ENCODE results near the gene SNX25. TPM values are rescaled to one million over a fixed set of nuclear protein-coding genes. Genes with fewer than 3 reads are reported as not detected.

The SNX25 gene
- total RNA-seq, 2 donors from 2014 or later: 13.3 to 30.6 TPM

DNA sequence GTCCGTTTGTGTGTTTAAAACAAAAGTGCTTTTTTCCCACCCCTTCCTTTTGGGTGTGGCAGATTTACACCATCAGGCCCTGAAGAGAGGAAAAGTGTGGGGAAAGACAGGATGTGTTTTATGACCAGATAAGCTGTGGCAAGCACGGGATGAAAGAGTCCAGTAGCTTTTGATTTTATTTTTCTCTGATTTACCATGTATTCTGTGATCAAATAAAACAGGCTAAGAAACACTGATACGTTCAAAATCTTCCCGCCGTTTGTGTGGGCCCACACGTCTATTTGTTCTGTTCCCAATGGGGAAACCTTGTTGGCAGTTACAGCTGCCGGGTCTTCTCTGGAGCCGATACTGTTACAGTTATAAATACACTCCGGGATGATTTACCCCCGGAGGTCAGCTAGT lies 175.5 kb downstream of the SNX25 start:
- TF ChIP-seq, protein P1, sequence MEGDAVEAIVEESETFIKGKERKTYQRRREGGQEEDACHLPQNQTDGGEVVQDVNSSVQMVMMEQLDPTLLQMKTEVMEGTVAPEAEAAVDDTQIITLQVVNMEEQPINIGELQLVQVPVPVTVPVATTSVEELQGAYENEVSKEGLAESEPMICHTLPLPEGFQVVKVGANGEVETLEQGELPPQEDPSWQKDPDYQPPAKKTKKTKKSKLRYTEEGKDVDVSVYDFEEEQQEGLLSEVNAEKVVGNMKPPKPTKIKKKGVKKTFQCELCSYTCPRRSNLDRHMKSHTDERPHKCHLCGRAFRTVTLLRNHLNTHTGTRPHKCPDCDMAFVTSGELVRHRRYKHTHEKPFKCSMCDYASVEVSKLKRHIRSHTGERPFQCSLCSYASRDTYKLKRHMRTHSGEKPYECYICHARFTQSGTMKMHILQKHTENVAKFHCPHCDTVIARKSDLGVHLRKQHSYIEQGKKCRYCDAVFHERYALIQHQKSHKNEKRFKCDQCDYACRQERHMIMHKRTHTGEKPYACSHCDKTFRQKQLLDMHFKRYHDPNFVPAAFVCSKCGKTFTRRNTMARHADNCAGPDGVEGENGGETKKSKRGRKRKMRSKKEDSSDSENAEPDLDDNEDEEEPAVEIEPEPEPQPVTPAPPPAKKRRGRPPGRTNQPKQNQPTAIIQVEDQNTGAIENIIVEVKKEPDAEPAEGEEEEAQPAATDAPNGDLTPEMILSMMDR (IDR thresholded peaks at IDR 0.05): no peak
- H3K36me3 ChIP-seq: no peaks in the 10 kb centered on the region
- no peak overlapping the region for H3K27ac ChIP-seq
- no peak overlapping the region for H3K4me3 ChIP-seq
- no peak overlapping the region for H3K9ac ChIP-seq (ENCODE audit: low read depth in 2 of 2, low read length in 2 of 2)
- H3K4me1 ChIP-seq: no peaks in the 10 kb centered on the region
- no peaks in the 10 kb centered on the region for H3K27me3 ChIP-seq
- intact Hi-C loops (cut with DNase I): no loop called here
- peak; percentile 32 for DNase-seq
- no peaks in the 10 kb centered on the region for H3K9me3 ChIP-seq

DNA sequence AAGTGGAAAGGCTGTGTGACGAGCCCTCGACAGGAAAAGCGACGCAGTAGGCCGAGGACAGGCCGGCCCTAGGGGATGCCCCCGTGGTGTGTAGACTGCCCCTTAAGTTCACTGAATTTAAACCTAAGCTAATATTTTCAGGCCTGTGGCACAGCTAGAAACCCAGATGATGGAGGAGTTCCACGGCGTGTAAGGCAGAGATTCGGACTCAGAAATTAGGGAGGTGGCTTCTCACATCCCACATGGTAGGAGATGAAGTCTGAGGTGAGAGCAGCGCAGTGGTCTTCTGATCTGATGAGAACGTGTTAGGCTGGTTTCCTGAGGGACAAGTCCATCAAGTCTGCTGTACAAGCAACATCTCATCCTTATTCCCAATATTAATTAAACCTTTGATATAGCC lies 178.6 kb downstream of the SNX25 start:
- Histone ChIP-seq H3K27ac (no peak overlapping the region), H3K36me3 (no peaks in the 10 kb centered on the region), H3K27me3 (no peaks in the 10 kb centered on the region), H3K4me1 (no peaks in the 10 kb centered on the region), H3K4me3 (no peak overlapping the region), H3K9ac (ENCODE audit: low read depth in 2 of 2, low read length in 2 of 2) (no peak overlapping the region), H3K9me3 (no peaks in the 10 kb centered on the region)
- intact Hi-C loops (cut with DNase I): no loop called here
- DNase-seq: no peak
- TF ChIP-seq, protein P1 (IDR thresholded peaks at IDR 0.05): no peak

DNA sequence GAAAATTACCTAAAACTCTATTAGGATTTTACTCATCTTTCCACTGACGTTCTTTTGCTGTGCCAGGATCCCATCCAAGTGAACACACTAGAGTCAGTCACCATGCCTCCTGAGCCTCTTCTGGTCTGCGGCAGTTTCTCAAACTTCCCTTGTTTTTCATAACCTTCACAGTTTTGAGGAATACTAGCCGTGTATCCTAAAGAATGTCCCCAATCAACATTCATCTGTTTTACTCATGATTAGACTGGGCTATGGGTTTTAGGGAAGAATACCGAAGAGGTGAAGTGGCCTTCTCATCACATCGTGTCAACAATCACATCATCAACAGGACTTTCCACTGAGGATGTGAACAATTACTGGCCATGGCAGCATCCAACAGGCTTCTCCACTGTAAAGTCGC lies 181.5 kb downstream of the SNX25 start:
- no peaks in the 10 kb centered on the region for H3K27me3 ChIP-seq
- no peak for DNase-seq
- no peaks in the 10 kb centered on the region for H3K4me1 ChIP-seq
- H3K36me3 ChIP-seq: no peaks in the 10 kb centered on the region
- intact Hi-C loops (cut with DNase I): loop anchor here (10.0 kb wide), 1 partner anchor 186 kb away; the partner anchor contains the start of genes CFAP97 and SNX25
- H3K4me3 ChIP-seq: no peak overlapping the region
- TF ChIP-seq, protein P1 (IDR thresholded peaks at IDR 0.05): no peak
- no peak overlapping the region for H3K27ac ChIP-seq
- no peaks in the 10 kb centered on the region for H3K9me3 ChIP-seq
- H3K9ac ChIP-seq (ENCODE audit: low read depth in 2 of 2, low read length in 2 of 2): no peak overlapping the region

DNA sequence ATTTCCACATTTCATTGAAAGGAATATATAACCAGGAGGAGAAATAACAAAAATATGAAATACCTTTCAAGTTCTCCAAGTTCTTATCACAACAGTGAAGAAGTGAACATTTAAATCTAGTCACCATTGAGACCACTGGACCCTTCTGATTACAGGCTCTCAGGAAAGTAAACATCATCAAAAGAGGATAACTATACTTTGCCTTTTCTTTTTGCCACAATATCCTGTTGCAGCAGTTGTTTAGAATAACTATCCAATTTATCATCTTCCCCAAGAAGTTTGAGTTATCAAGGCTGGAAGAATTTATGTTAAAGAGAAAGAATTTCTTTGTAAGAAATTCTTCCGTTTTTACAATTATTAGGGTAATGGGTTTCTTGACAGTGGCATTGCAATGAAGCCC lies 182.8 kb downstream of the SNX25 start:
- Histone ChIP-seq H3K36me3 (no peaks in the 10 kb centered on the region), H3K9ac (ENCODE audit: low read depth in 2 of 2, low read length in 2 of 2) (no peak overlapping the region), H3K4me3 (no peak overlapping the region), H3K9me3 (no peaks in the 10 kb centered on the region), H3K27me3 (no peaks in the 10 kb centered on the region), H3K4me1 (no peaks in the 10 kb centered on the region), H3K27ac (no peak overlapping the region)
- TF ChIP-seq, protein P1 (IDR thresholded peaks at IDR 0.05): no peak
- no peak for DNase-seq
- intact Hi-C loops (cut with DNase I): loop anchor here (10.0 kb wide), 1 partner anchor 187 kb away; the partner anchor contains the start of genes CFAP97 and SNX25

DNA sequence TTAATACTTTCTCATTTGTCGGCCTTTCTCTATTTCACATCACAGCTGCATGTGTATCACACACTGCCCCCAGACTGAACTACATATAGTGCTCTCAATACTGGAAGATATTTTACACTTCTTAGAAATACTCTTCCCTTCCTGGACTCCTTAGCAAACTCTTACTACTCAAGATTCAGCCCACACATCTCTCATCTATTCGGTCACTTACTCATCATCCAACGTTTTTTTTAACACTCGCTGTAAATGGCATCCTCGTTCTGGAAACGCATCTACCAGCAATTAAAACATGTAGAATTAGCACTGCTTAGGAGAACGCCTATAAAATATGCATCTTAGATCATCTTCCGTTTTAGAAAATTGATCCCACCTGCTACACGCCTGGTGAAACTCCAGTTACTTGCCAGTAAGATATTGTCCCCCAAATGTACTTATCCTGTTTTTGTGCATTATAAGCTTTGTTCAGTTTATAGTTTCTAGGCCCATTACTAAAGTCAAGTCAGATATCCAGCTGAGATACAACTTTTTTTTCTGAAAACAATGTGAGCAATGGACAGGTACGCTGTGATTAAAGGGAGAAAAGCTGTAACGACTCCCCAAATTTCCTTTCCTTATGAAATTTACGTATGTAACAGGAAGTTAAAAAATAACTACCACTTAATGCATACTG lies 185.3 kb downstream of the SNX25 start:
- peak overlapping the region; percentile 61 for H3K4me3 ChIP-seq

More for the DNA sequence above, 185.3 kb downstream of the SNX25 start:
- H3K9ac ChIP-seq (ENCODE audit: low read depth in 2 of 2, low read length in 2 of 2): no peak overlapping the region
- H3K27ac ChIP-seq: peak overlapping the region; percentile 100
- no peaks in the 10 kb centered on the region for H3K4me1 ChIP-seq
- H3K36me3 ChIP-seq: no peaks in the 10 kb centered on the region
- H3K9me3 ChIP-seq: no peaks in the 10 kb centered on the region
- DNase-seq: no peak
- no peaks in the 10 kb centered on the region for H3K27me3 ChIP-seq
- TF ChIP-seq, protein P1 (IDR thresholded peaks at IDR 0.05): no peak
- intact Hi-C loops (cut with DNase I): loop anchor here (10.0 kb wide), 1 partner anchor 190 kb away; the partner anchor contains the start of genes CFAP97 and SNX25

Data from colonic mucosa (tissue), 4 donors.